ENCODE data around the gene STMND1.

The STMND1 gene

DNA sequence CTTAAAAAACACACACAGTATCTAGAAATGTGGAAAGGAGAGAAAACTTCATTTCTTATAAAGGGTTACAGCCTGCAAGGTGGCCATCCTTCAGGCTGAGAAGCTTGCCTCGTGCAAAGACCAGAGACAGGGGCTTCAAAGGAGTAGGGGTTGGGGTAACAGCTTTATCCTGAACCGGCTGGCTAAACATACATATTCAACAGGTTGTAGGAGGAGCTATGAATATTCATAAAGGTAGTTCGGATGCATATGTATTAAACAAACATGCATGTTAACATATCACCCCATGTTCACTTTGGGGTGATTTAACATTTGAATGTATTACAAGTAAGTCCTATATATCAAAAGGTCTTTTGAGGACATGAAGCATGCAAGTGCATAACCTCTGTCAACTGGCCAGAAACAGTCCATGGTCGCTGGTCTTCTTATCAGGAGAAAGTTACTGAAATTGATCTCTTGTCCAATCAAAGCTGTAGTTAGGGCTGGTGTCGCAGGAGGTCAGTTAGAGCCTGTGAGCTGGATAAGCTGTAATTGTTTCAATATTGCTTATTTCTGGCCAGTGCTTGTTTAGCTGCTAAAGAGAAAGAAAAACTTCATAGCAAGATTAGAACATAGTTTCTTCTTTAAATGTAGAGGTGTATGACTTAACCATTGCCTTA lies 2.3 kb upstream of the STMND1 start:
- DNase-seq, result no peak

DNA sequence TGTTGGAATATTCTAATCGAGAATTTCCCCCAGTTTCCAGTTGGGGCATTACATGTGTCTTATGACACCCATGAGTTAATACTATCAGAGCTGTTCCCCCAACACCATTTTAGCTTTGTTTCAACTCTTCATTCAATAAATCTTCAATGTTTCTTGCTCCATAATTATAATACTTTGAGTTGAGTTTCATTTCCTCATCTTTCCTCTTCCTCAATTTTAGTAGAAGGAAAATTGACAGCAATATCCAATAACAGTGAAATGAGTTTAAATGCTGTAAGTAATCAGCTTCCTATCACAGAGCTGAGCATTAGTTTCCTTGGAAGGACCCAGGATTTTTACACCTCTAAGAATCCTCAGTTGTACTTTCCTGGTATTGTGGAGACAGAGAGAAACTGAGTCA lies 1.0 kb upstream of the STMND1 start:
- no peak for DNase-seq

DNA sequence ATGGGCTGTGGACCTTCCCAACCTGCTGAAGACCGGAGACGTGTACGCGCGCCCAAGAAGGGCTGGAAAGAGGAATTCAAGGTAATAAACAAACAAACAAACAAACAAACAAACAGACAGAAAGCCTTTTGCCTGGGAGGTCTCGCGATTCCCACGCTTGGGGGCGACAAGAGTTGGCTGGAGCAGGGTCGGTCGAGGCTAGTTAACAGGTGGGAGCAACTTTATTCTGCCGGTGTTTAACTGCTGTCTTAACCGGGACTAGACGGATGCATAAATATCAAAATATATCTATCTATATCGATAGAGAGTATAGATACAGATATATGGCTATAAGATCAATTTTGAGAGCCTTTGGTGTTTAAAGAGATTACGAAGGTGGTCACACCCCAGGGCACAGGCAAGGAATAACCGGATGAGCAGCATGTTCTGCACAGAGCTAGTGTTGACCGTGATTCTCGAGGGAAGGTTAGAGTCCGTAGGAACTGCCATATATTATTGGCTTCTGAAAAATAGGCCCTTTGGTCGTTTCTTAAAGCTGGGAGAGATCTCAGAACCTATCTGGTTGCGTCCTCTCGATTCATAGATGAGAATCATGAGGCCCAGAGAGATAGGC lies 514 bp downstream of the STMND1 start:
- no peak for DNase-seq

DNA sequence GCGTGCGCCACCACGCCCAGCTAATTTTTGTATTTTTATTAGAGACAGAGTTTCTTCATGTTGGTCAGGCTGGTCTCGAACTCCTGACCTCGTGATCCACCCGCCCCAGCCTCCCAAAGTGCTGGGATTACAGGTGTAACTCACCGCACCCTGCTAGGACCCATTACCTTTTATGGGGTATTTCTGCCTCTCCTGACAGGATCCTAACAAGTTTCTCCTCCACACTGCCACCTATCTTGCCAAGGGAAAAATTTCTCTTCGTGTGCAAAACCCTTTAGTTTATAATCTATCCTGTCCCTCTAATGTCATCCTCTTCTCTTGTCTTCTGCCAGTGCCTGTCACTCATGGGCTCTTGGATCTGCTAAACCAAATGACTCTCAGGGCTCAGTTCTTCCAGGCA lies 1.9 kb downstream of the STMND1 start:
- no peak for DNase-seq

DNA sequence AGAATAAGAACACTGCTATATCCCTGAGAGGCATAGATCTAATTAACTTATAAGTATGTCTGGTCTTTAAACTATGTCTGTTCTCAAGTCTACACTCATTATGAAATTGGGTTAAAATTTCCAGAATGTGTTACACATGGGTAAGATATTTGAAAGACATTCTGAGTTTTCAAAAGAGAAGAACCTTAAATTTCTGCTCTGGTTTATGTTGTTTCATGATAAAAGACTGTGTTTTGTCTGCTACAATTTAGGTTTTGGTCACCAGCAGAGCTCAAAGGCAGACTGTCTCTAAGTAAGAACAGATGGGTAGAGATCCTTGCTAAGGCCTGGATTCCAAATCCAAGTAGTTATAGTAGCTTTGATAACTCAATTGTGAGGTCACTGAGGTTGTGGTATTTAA lies 6.0 kb downstream of the STMND1 start:
- DNase-seq, result no peak

DNA sequence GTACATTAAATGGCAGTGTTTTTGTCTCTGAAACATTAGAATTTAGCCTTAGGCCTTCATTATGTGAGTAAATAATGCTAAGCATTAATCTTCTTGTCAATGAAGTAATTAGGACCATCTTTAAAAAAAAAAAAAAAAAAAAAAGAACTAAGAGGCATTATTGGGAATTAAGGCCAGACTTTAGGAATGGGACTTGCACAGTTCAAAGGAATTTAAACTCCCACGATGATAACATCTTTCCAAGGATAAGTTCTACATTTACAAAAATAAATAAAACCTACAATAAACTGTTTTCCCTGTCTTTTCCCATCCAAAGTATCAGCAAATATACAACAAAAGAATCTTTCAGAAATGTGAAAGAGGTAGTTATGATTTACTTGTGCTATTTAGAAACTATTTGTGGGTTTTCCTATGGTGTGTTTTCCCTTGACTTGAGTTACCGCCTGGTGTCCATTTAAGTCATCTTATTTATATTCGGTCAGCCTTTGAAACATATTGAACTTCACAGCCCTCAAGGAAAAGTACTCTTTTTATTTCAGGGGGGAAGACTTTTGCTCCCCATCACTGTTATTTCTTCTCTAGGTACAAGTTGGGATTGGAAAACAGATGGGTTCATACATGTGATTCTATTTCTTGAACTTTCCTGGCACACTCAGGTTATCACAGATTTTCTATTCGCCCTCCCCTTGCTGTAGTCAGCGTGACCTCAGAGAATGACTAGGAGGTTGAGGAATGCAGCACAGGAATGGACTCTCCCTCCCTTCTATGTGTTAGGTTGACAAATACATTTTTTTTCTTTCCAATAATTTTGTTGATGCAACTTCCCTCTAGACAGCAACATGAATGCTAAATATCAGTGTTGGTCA lies 13.6 kb downstream of the STMND1 start:
- DNase-seq, result no peak

DNA sequence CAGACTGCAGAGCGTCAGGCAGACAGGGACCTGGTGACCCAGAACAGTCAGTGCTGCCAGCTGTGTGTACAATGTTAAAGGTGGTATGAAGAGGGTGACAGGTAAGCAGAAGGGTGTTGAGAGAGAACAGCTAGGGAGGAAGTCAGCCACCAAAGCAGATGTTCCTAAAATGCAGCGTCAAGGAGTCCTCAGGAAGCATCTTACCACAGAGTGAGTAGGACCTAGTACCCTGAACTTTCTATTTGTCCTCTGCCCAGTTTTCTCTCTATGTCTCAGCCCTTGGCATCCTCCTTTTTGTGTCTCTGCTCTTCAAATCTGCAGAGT lies 14.2 kb downstream of the STMND1 start:
- no peak for DNase-seq

DNA sequence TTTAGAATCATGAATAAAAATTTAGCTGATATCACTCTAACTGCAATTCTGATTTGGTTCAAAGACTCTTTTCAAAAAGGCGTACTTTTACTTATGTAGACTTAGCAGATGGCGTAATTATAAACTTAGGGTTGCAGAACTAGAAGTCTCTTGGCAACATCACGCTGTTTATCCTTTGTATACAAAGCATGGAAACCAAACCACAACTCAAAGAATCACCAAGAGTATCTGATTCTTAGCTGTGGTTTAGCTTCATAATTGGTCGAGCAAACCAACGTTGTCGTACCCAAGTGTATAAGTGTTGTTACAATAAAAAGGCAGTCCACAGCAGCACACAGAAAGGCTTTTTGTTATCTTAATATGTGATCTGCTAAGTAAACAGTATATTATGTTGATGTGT lies 18.2 kb downstream of the STMND1 start:
- no peak for DNase-seq

DNA sequence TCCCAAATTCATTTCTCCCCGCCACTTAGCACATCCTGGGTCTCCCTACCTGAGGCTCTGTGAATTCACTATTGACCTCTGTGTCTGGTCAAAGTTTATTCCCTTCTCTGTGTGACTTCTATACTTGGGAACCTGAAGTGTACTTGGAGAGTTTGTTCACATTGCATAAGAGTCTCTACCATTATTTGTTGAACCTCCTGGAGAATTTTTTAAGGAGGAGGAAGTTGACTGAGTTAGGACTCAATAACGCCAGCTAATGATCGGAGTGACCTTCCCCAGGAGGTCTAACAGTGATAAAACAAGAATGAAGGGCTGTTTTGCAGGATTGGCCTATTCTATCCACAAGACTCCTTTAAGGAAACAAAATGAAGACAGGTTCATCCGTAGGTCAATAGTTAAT lies 23.6 kb downstream of the STMND1 start:
- DNase-seq, result no peak

DNA sequence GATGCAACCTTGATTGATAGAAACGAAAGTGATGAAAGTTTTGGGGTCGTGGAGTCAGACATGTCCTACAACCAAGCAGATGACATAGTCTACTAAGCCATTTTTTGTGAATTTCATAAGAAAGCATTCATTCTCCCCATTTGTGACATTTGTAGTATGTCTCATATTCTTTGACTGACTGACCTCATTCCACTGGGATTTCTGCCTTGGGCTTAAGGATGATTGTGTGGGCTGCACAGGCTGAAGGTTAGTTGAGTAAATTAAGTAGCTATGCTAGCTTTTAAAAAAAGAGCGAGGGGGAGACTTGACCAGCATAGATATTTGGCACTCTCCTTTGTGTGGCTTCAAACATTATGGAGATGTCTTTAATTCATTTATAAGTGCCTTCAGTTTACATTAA lies 28.9 kb downstream of the STMND1 start:
- DNase-seq, result no peak

DNA sequence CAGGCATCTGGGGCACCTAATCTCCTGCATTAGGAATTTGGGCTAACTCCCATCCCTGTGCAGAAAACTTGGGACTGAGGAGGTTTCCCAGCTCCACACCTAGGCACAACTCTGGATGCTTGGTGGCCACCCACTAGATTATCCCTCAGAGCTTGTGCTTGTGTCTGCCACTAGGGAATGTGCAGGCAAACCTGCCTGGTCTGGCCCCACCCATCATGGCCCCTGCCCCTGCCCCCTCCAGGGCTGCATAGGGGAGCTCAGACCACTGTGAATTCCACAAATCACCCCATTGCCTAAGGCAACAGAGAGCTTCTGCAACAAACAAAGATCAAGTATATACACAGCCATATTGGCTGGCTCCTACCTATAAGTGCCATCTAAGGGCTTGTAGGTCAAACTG lies 31.1 kb downstream of the STMND1 start:
- DNase-seq, result no peak

DNA sequence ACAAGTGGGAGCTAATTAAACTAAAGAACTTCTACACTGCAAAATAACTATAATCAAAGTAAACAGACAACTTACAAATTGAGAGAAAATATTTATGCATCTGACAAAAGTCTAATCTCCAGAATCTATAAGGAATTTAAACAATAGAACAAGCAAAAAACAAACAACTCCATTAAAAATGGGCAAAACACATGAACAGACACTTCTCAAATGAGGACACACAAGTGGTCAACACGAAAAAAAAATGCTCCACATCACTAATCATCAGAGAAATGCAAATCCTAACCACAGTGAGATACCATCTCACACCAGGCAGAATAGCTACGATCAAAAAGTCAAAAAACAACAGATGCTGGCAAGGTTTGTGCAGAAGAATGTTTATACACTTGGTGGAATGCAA lies 36.2 kb downstream of the STMND1 start:
- DNase-seq, result no peak

DNA sequence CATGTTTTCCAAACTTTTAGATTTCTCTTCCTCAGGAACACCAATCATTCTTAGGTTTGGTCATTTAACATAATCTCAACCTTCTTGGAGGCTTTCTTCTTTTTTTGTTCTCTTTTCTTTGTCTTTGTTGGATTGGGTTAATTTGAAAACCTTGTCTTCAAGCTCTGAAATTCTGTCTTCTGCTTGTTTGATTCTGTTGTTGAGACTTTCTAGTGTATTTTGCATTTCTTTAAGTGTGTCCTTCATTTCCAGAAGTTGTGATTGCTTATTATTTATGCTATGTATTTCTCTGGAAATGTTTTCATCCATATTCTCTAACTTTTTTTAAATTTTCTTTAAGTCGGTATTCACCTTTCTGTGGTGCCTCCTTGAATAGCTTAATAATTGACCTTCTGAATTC lies 42.2 kb downstream of the STMND1 start:
- no peak for DNase-seq

DNA sequence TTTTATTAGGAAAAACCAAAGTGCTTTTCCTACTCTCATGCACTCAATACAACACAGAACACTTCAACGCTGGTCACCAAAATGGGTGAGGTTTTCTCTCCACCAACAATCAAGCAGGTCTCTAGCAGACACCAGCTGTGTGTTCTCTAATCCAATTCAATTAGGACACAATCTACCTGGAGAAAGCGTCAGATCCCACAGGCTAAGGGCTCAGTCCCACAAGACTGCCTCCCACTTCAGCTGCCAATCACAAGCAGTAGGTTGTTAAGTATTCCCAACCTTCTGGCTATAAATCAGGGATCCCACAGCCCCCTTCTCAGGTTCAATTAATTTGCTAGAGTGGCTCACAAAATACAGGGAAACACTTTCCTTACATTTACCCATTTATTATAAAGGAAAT lies 47.7 kb downstream of the STMND1 start:
- DNase-seq, result no peak

DNA sequence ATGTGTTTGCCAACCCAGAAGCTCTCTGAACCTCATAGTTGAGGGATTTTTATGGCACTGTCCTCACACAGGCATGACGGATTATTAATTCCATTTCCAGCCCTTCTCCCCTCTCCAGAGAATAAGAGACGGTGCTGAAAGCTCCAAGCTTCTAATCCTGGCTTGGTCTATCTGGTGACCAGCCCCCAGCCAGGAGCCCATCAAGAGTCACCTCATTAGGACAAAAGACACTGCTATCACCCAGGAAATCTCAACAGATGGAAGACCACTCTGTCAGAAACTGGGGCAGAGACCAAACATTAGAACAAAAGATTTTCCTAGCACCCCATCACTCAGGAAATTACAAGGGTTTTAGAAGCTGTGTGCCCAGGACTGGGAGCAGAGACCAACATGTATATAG lies 48.2 kb downstream of the STMND1 start:
- DNase-seq, result no peak

DNA sequence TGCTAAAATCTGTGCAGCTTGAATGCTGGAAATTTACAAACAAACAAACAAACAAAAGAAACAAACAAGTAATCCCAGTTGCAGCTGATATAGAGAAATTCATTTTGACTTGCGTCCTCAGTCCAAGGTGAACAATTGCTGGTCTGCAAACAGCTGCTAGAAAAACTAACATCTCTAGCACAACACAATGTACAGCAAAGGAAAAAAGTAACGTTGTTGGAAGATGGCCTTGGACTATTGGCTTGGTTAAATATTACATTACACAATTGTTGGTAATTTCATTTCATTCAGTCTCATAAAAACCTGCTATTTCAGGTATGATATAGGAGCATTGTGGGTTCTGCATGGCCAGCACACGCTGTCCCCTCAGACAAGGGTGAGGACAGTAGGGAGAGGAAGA lies 50.0 kb downstream of the STMND1 start:
- no peak for DNase-seq

DNA sequence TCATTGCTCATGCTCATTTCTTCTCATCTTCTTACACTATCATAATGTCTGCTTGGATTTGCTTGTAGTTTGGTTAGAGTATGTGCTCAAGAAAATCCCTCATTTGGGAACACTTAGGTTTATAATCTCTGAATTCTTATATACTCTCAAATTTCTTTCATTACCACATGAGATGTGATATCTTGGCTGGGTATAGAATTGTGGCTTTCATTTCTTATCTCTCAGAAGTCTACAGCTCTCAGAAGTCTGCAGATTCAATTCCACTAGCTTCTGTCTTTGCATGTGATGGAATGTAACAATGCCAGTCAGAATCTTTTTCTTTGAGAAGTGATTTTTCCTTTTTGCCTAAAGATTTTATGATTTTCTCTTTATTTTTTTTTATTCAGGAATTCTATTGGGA lies 50.9 kb downstream of the STMND1 start:
- no peak for DNase-seq

DNA sequence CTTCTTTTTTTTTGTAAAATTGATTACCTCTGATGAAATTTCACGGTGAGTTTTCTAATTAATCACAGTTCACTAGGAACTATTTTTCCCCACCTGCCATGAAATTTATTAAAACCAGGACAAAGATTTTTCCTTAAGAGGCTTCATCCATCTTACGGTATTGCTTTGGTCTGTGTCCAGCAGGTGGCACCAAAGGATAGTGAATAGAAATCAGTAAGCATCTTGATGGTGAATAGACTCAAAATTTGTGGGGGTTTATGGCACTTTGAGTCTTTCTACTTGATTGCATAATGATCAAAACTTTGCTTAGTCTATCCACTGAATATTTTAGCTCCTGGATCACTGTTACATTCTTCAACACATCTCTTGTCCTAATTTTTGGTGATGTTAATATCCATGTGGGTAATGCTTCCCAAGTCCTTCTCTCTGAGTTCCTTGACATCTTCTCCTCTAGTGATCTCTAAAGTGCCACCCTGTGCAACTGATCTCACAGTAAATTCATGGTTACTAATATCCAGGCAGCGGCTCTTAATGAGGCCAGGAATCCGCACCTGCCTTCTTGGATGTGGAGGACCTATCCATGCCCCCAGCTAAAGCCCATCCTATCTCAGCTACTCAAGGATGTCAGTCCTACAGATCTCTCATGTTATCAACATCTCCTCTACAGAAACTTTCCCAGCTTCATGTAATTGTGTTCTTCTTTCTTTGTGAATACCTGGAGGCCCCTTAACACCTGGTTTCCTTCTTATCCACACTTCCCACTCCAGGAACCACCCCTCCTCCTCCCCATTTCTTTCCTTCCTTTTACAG lies 54.5 kb downstream of the STMND1 start:
- peak; percentile 40 to 47 for DNase-seq

DNA sequence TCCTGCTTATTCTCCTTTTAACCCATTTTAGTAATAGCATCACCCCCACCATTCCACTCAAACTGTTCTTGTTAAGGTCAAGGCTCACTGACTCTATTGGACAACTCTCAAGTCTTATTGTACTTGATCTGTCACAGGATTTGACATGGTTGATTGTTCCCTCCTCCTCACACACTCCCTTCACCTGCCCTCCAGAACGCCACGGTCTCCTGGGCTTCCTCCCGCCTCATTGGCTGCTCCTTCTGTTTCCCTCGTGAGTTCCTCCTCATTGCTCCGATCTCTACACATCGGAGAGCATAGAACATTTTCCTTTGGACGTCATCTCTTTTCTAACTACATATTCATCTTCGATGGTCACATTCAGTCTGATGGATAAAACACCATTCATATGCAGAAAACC lies 55.1 kb downstream of the STMND1 start:
- DNase-seq, result no peak

DNA sequence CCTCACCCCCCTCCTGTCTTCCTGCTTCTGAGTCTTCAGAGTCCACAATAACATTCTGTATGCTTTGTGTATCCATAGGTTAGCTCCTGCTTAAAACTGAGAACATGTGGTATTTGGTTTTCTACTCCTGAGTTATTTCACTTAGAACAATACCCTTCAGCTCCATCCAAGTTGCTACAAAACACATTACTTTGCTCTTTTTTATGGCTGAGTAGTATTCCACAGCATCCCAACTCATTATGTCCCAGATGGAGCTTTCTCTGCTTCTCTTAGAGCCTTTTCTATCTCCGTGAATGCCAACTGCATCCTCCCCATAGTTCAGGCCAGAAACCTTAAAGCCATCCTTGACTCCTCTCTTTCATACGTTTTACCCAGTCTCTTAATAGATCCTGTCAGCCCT lies 55.8 kb downstream of the STMND1 start:
- no peak for DNase-seq

DNA sequence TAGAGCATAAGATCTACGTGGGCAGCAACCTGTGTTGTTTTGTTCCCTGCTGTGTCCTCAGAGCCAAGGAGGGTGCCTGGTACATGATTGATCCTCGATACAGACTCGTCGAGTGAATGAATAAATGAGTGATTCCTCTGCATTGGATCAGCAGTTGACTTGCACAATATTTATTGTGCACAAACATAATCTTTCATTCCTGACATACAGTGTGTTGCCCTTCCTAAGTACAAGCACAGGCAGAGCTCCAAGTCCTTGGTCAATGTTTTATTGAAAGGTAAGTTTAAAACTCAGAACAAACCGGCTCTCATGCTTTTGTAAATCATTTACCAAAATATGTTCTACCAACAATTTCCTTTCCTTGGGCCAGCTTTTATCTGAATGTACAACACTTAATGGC lies 57.4 kb downstream of the STMND1 start:
- no peak for DNase-seq

DNA sequence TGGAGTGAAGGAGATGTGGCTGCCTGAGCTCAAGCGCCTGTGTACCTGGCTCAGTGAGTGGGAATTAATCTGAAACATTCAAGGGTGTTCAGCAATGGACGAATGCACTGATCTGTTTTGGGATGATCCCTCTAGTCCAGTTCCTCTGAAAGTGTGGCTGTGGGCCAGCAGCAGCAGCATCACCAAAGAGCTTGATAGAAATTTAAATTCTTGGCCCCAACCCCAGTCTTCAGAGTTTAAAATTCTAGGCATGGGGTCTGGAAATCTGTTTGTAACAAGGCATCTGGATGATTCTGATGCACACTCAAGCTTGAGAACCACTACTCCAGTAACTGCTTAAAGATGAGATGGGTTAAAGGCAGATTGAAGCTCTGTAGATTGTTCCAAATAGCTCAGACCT lies 59.2 kb downstream of the STMND1 start:
- DNase-seq, result no peak

DNA sequence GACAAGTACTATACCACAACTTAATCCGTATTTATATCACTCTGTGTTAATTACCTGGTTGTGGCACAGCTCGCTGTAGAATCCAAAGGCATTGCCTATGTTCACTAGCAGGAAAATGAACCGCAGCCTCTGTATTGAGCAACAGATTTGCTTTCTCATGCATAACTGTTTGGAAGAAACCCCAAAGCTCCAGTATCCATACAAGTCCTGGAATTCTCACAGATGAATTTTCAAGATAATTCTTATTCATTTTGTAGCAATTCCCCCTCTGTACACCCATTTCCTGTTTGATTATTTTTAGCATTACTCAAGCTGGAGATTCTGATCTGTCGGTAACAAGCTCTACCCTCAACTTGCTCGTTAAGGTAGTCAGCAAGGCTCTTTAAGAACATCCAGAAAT lies 63.5 kb downstream of the STMND1 start:
- DNase-seq, result no peak

Data from activated CD4-positive, alpha-beta T cell treated with anti-CD3 and anti-CD28 coated beads, Interleukin-2, amount 50 U/mL, for 4 hours (primary cell).